B cell (primary cell): ENCODE results near the gene ZNF586. TPM values are rescaled to one million over a fixed set of nuclear protein-coding genes. Genes with fewer than 3 reads are reported as not detected.

Source experiments
- ATAC-seq: fragments of 200-7000 bp; cut with Tn5 transposase; one replicate; pipeline ENCODE4 v1.10.0; 2021; ENCODE audit warnings: low read depth, mild to moderate bottlenecking, moderate number of reproducible peaks, moderate library complexity
- CTCF ChIA-PET: fragments of 350-600 bp; sonication (Branson Sonifier 250); formaldehyde crosslinking; loops from one replicate; lab custom pipeline; 2021; ENCODE audit warnings: antibody characterized with exemption, inconsistent platforms; lab: Charles Lee
- POLR2A ChIA-PET: fragments of 350-600 bp; sonication (Branson Sonifier 250); formaldehyde crosslinking; loops from one replicate; lab custom pipeline; 2021; ENCODE audit warnings: antibody characterized with exemption; lab: Charles Lee
- DNase-seq: peaks from one replicate; pipeline ENCODE4 v3.0.0; 2013
- H2AFZ ChIP-seq: 2 replicates; pipeline ENCODE4 v1.6.1; 2012; ENCODE audit warnings: mild to moderate bottlenecking, low read depth, low read length; ENCODE audit not compliant: insufficient read depth, poor library complexity, severe bottlenecking
- H3K27ac ChIP-seq, 2 donors: 1 replicate in 1 of 2; 2 replicates in 1 of 2; pipeline ENCODE4 v1.5.1; 2012 to 2013; ENCODE audit warnings: low read length in 2 of 2, mild to moderate bottlenecking in 2 of 2, moderate library complexity in 1 of 2
- H3K27me3 ChIP-seq, 4 experiments: fragments of 200-600 bp in 1 of 4; sonication (generic) in 1 of 4; replicated peaks in 1 of 4; 1 replicate in 2 of 4; 2 replicates in 2 of 4; pipeline versions ENCODE4 v1.6.1 to v1.7.0; 2013 to 2016; ENCODE audit warnings: low read length in 3 of 4, mild to moderate bottlenecking in 2 of 4, mixed read lengths in 1 of 4, moderate library complexity in 1 of 4; ENCODE audit not compliant: insufficient read depth in 4 of 4, control insufficient read depth in 3 of 4; ENCODE audit errors: control extremely low read depth in 1 of 4
- H3K36me3 ChIP-seq, 2 experiments: replicated peaks in 1 of 2; 1 replicate in 1 of 2; 2 replicates in 1 of 2; pipeline versions ENCODE4 v1.6.1 to v1.7.1; 2013; ENCODE audit warnings: low read length in 1 of 2; ENCODE audit not compliant: insufficient read depth in 2 of 2, control insufficient read depth in 1 of 2; ENCODE audit errors: control extremely low read depth in 1 of 2, extremely low read depth in 1 of 2
- H3K4me1 ChIP-seq, 2 donors: fragments of 200-600 bp in 1 of 2; sonication (generic) in 1 of 2; 1 replicate in 1 of 2; 2 replicates in 1 of 2; pipeline versions ENCODE4 v1.5.1 to v1.6.1; 2013 to 2017; ENCODE audit warnings: low read length in 2 of 2; ENCODE audit not compliant: control insufficient read depth in 2 of 2, insufficient read depth in 2 of 2
- H3K4me2 ChIP-seq: replicated peaks from 2 replicates; pipeline ENCODE3; 2012; ENCODE audit warnings: mild to moderate bottlenecking, low read depth, low read length; ENCODE audit not compliant: poor library complexity, severe bottlenecking
- H3K4me3 ChIP-seq, 5 experiments: fragments of 200-600 bp in 1 of 5; sonication (generic) in 1 of 5; 1 replicate in 3 of 5; 2 replicates in 2 of 5; pipeline versions ENCODE4 v1.5.1 to v1.7.0; 2011 to 2016; ENCODE audit warnings: low read length in 4 of 5, mild to moderate bottlenecking in 4 of 5, low read depth in 2 of 5, control low read depth in 1 of 5, moderate library complexity in 1 of 5; ENCODE audit not compliant: insufficient read depth in 1 of 5; ENCODE audit errors: control extremely low read depth in 1 of 5, extremely low read depth in 1 of 5
- H3K79me2 ChIP-seq: fragments of 200-600 bp; sonication (generic); one replicate; pipeline ENCODE4 v1.6.0; 2016; ENCODE audit warnings: low read length; ENCODE audit not compliant: control insufficient read depth, insufficient read depth
- H3K9ac ChIP-seq: fragments of 200-600 bp; sonication (generic); 2 replicates; pipeline ENCODE4 v1.6.1; 2017; ENCODE audit warnings: mild to moderate bottlenecking, low read length, moderate library complexity
- H3K9me3 ChIP-seq, 3 donors: one replicate each; pipeline versions ENCODE4 v1.6.1 to v1.7.1; 2013; ENCODE audit warnings: low read length in 2 of 3; ENCODE audit not compliant: control insufficient read depth in 2 of 3, insufficient read depth in 1 of 3; ENCODE audit errors: control extremely low read depth in 1 of 3
- H4K20me1 ChIP-seq: 2 replicates; pipeline ENCODE4 v1.6.0; 2012; ENCODE audit warnings: mild to moderate bottlenecking, low read length; ENCODE audit not compliant: insufficient read depth, control insufficient read depth, poor library complexity, severe bottlenecking
- H3K27ac Mint-ChIP-seq: one replicate; pipeline ENCODE4 v1.8.0; 2021; ENCODE audit warnings: mixed read lengths
- H3K27me3 Mint-ChIP-seq: one replicate; pipeline ENCODE4 v1.8.0; 2021; ENCODE audit warnings: mixed read lengths
- H3K4me1 Mint-ChIP-seq: one replicate; pipeline ENCODE4 v1.8.0; 2021; ENCODE audit warnings: mixed read lengths
- H3K4me3 Mint-ChIP-seq: one replicate; pipeline ENCODE4 v1.8.0; 2021; ENCODE audit warnings: mixed read lengths
- H3K9me3 Mint-ChIP-seq: one replicate; pipeline ENCODE4 v1.8.0; 2022; ENCODE audit warnings: mixed read lengths; ENCODE audit not compliant: insufficient read depth
- EZH2 ChIP-seq: IDR thresholded peaks from 2 replicates; pipeline ENCODE4 v1.6.1; 2012; ENCODE audit warnings: borderline replicate concordance, low read depth, mild to moderate bottlenecking, moderate library complexity, low read length; ENCODE audit not compliant: insufficient read depth, poor library complexity, severe bottlenecking
- WGBS: methylation state at CpG from one replicate; pipeline ENCODE4 v1.1.5; 2013; ENCODE audit warnings: missing lambda C conversion rate; ENCODE audit not compliant: insufficient coverage; 5-methylcytosine and 5-hydroxymethylcytosine counted together
- intact Hi-C: fragments of 100-400 bp; cut with micrococcal nuclease; formaldehyde crosslinking; loops from one replicate; pipeline ENCODE4 v1.10.0; 2022
- polyA minus RNA-seq: library from RNA; depleted of rRNA, polyadenylated mRNA; stranded (reverse); fragments of >200 nt; gene quantifications from 2 replicates; pipeline ENCODE4 v1.2.3, GENCODE V29; 2012
- polyA plus RNA-seq: library from polyadenylated mRNA; depleted of rRNA; stranded (reverse); fragments of >200 nt; gene quantifications from 2 replicates; pipeline ENCODE4 v1.2.3, GENCODE V29; 2012
- total RNA-seq, 2 donors: library from RNA; stranded (reverse); fragments of 120-200 nt in 1 of 2; gene quantifications; 1 replicate in 1 of 2; 2 replicates in 1 of 2; pipeline versions ENCODE4 v1.2.3 to v1.2.4, GENCODE V29; 2013 to 2022
- TF ChIP-seq, protein P1 (sequence below): fragments of 200-600 bp; IDR thresholded peaks from one replicate; pipeline ENCODE4 v1.8.0; 2022; ENCODE audit warnings: antibody characterized with exemption, mild to moderate bottlenecking

Gene ZNF586
- total RNA-seq = 48.0 and 51.3 TPM in 2 replicates
- 39.4 TPM for total RNA-seq (2013)
- 18.0 and 28.4 TPM in 2 replicates for polyA plus RNA-seq
- polyA minus RNA-seq = 20.7 and 35.2 TPM in 2 replicates

GRCh38 chr19:57769345-57770131, at the start of gene ZNF586:
TSS of gene ZNF586 (plus strand) at chr19:57769676. CDS start at chr19:57769843, 167 bp downstream.
- peak; percentile 99 for ATAC-seq
- peaks cover 2% of the 10 kb centered on the region for H3K9me3 Mint-ChIP-seq

More at GRCh38 chr19:57769345-57770131, at the start of gene ZNF586:
- Histone ChIP-seq H4K20me1 (peaks cover 28% of the 10 kb centered on the region), H3K9me3 (peaks cover 0 to 21% (median 2%) of the 10 kb centered on the region in 3 donors), H3K27me3 (no peaks in the 10 kb centered on the region), H2AFZ (peak within 1 kb of the TSS; percentile 85), H3K27ac (peak within 1 kb of the TSS; percentile 75 to 83), H3K79me2 (peaks cover 56% of the 10 kb centered on the region), H3K9ac (peak within 1 kb of the TSS; percentile 86), H3K4me2 (peak within 1 kb of the TSS; percentile 76), H3K36me3 (peaks cover 2 to 12% of the 10 kb centered on the region in 2 experiments), H3K4me3 (peak within 1 kb of the TSS; percentile 65 to 86 (median 82)), H3K4me1 (peaks cover 23 to 49% of the 10 kb centered on the region in 2 donors)
- peak within 1 kb of the TSS; percentile 94 for H3K4me3 Mint-ChIP-seq
- H3K27ac Mint-ChIP-seq = peak within 1 kb of the TSS; percentile 90
- peak; percentile 91 for DNase-seq
- POLR2A ChIA-PET = interaction anchor here (0.7 to 1.5 kb wide), 4 partner anchors 16 to 233 kb away, joined by 3 to 4 read pairs (median 3); partner anchors contain the start of genes ZNF552 and ZNF606
- intact Hi-C loops = loop anchor here (1.0 to 2.0 kb wide), 5 partner anchors 23 to 120 kb away; partner anchors contain the start of genes ZNF551, ZNF776 and ZNF814
- no peak for TF ChIP-seq EZH2
- TF ChIP-seq, protein P1, sequence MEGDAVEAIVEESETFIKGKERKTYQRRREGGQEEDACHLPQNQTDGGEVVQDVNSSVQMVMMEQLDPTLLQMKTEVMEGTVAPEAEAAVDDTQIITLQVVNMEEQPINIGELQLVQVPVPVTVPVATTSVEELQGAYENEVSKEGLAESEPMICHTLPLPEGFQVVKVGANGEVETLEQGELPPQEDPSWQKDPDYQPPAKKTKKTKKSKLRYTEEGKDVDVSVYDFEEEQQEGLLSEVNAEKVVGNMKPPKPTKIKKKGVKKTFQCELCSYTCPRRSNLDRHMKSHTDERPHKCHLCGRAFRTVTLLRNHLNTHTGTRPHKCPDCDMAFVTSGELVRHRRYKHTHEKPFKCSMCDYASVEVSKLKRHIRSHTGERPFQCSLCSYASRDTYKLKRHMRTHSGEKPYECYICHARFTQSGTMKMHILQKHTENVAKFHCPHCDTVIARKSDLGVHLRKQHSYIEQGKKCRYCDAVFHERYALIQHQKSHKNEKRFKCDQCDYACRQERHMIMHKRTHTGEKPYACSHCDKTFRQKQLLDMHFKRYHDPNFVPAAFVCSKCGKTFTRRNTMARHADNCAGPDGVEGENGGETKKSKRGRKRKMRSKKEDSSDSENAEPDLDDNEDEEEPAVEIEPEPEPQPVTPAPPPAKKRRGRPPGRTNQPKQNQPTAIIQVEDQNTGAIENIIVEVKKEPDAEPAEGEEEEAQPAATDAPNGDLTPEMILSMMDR = no peak
- WGBS = 3% methylated on average over 52 of the region's 61 CpGs
- no peaks in the 10 kb centered on the region for H3K27me3 Mint-ChIP-seq
- CTCF ChIA-PET = interaction anchor here (0.7 to 1.9 kb wide), 3 partner anchors 23 to 384 kb away, joined by 3 to 6 read pairs (median 4); partner anchors contain the start of genes ZNF552 and ZNF776
- peaks cover 37% of the 10 kb centered on the region for H3K4me1 Mint-ChIP-seq
